ENCODE results near the gene MANSC1.

GRCh38 chr12:12333407-12334366, 16.4 kb downstream of the MANSC1 start:
- TF ChIP-seq CTCF (IDR thresholded peaks at IDR 0.05) = no peak
- no peak for TF ChIP-seq POLR2A (IDR thresholded peaks at IDR 0.05)
- no peak for TF ChIP-seq POLR2AphosphoS5 (IDR thresholded peaks at IDR 0.05; ENCODE audit: insufficient read depth in 1 of 2, low read depth in 1 of 2)

All from vagina (tissue), 2 donors.